Measurements from ENCODE around the gene PLCXD1.
"Not testable (repeated sequence)": the region's sequence is repeated elsewhere in the genome, so short reads cannot be mapped to it uniquely, and the experiment has no call there.

The PLCXD1 gene

GRCh38 chrX:350148-350533, 69.0 kb downstream of the PLCXD1 start:
- DNase-seq (ENCODE audit: low read depth, low spot score), result no peak

DNA sequence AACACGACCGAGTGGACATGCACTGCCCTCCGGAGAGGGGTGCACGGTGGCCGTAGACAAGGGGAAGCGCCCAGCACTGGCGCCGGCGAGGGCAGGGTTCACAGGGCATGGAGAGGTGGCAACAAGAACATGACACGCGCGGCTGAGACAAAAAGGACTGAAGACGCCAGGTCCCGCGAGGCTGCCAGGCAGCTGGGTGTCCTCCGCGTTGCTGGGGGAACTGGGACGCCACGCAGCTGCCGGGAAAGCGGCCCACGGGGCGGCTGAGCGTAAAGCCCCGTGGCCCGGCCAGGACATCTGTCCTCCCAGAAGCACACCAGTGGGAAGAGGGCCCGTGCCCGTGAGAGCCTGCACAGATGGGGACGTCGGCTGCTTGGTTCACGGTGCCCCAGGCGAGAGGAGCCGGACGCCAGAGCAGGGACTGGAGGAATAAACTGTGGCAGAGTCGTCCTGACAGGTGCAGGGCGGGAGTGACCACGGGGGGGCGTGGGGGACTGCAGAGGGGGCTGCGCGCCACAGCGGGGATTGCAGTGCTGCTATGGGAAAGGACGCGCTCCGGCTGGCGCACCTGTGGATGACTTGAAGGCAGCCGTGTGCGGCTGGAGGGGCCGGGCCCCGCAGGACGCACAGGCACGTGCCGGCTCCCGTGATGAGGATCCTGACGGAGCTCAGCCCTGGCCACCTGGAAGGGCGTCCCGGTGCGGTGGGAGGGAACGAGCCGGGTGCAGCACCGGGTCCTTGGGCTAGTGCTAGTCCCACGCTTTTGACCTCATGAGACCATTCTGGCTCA, 69.5 kb downstream of the PLCXD1 start:
- DNase-seq (ENCODE audit: low read depth, low spot score), result no peak

- DNase-seq (ENCODE audit: low read depth, low spot score), result not testable (repeated sequence)
Observed at GRCh38 chrX:351324-351641, 70.1 kb downstream of the PLCXD1 start.

GRCh38 chrX:351736-352135, 70.6 kb downstream of the PLCXD1 start:
- DNase-seq (ENCODE audit: low read depth, low spot score), result no peak

DNA sequence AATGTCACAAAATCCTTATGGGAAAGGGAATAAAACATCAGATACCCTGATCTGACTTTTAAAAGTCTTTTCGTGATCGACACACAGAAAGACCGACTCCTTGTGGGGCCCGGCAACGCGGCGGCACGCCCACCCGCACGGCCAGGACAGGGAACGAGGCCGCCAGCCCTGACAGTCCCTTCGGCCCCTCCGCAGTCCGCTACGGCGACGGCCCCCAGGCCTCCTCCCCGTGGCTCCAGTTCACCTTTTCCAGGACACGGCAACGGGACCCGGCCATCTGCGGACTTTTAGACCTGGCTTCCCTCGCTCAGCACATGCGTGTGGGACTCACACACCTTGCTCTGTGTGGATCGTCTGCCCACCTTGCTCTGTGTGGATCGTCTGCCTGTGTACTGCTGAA, 71.0 kb downstream of the PLCXD1 start:
- no peak for DNase-seq (ENCODE audit: low read depth, low spot score)

DNA sequence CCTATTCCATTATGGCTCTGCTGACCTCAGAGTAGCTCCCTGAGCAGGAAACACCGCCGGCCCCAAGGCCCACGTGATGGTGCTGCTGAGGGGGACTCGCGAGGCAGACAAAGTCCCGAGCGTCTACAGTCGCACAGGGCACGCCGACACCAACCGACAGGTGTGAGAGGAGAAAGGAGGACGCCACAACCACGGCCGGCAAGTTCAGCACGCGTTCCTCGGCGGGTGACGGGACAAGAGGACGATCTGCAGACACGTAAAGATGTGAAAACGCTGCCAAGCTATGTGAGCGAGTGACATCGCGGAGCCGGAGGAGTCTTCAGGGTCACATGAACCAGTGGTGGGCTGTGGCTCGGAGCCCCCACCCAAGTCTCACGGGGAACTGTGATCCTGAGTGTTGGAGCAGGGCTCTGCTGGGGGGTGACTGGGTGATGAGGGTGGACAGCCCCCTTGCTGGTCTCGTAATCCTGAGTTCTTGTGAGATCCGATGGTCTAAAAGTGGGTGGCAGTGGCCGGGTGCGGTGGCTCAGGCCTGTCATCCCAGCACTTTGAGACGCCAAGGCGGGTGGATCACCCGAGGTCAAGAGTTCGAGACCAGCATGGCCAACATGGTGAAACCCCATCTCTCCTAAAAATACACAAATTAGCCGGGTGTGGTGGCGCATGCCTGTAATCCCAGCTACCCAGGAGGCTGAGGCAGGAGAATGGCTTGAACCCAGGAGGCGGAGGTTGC, 71.6 kb downstream of the PLCXD1 start:
- DNase-seq (ENCODE audit: low read depth, low spot score), result no peak

Data from iPS DF 19.7 (cell line).